Activated CD4-positive, CD25-positive, alpha-beta regulatory T cell treated with anti-CD3 and anti-CD28 coated beads, Interleukin-2, amount 50 U/mL, for 16 hours (primary cell): ENCODE results near the gene OR13D1.
"Not testable (repeated sequence)": the region's sequence is repeated elsewhere in the genome, so short reads cannot be mapped to it uniquely, and the experiment has no call there.

ENCODE experiments used
- DNase-seq: peaks from one replicate; pipeline ENCODE4 v3.0.0-alpha.2; 2020; ENCODE audit warnings: low read depth, low spot score

The OR13D1 gene, protein sequence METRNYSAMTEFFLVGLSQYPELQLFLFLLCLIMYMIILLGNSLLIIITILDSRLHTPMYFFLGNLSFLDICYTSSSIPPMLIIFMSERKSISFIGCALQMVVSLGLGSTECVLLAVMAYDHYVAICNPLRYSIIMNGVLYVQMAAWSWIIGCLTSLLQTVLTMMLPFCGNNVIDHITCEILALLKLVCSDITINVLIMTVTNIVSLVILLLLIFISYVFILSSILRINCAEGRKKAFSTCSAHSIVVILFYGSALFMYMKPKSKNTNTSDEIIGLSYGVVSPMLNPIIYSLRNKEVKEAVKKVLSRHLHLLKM

DNA sequence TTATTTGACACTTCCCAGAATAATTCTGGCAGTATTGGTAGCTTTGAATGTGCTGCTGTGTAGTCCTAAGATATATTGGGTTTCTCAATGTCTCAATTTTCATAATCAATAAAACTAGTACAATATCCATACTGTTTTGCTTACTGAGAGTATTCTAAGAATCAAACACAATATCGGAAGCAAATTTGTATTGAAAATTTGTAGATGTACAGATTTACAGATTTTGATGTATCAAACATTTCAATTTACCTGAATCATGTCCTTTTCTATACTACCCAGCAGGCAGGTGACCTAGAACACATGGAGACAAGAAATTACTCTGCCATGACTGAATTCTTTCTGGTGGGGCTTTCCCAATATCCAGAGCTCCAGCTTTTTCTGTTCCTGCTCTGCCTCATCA, at the start of gene OR13D1:
Gene OR13D1 (plus strand): TSS at position 301 of the 400 bp plus-strand sequence. CDS start 0 bp downstream, at position 301.
- DNase-seq, result no peak

DNA sequence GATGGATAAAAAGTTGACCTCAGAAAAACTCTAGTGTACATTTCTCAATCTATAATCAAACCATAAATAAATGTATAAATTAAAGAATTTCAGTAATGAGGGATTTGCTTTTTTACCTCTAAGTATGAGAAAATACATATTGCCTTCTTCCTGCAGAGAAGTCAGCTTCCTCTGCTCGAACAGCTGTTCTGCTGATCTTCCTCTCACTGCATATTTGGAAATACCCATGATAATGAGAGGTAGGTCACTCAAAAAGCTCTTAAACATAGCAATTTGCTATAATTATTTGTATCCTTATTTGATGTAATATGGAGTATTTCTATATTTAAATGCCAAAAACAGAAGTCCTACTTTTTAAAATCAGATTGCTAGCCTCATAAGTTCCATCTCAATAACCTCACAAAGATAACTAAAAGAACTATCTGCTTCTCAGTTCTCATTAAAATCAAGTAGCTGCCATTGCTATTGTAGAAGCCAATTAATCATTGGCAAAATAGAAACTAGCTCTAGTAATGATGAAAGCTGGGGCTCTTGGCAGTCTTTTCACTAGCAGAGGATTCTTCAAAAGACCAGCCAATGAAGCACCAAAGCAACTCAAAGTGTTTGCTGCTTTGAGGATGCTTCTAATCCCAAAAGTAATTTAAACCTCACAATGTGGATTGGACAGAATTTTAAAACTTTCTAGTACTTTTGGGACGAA, 35.7 kb upstream of the OR13D1 start:
- DNase-seq, result no peak

DNA sequence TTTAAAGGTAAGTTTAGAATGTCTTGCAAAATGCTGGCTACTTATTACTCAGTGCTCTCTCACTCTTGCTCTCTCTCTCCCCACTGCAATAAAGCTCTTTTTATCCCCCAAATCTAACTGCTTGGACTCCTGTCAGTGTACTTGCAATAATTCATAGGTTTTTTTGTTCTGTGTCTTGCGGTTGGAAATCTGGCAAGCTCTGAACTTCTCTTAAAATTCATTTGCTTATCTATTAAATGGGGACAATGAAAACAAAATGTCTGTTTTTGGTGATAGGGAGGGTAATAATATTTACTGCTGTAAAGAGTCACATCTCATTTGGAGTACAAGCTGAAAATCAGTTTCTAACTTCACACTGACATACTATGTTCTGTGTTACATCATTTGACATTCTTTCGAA, 18.7 kb upstream of the OR13D1 start:
- no peak for DNase-seq

DNA sequence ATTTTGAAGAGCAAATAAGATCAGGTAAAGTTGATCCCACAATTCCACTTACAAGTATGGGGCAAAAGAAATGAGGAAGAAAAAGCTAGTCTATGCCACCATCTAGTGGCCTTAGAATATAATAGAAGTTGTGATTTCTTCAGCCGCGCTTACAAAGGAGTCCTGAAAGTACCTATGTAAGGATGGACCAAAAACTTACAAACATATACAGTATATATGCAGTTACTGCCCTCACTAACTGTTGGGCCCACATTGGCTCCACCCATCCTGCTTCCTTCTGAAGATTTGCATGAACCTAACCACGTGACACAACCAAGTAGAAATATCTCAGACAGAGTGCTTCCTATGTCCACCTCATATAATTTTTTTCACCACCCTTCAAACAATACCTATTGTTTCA, 11.7 kb upstream of the OR13D1 start:
- DNase-seq, result no peak

DNA sequence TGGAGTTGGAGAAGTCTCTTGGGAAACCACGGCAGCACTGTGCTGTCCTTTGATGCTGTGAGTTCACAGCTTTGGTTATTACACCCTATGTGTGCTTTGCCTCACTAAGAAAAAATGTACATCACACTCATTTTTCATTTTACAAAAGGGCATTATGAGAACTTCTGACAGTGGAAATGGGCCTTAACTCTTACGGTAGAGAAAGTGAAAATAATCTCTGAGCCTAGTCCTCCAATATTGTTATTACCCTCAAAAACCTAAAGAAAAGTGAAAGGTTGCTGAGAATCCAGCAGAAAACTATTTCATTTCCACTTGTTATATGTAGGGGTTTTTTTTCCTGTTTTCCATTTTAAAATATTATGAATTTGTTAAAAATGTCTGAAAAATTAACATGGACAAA, 8.2 kb upstream of the OR13D1 start:
- no peak for DNase-seq

DNA sequence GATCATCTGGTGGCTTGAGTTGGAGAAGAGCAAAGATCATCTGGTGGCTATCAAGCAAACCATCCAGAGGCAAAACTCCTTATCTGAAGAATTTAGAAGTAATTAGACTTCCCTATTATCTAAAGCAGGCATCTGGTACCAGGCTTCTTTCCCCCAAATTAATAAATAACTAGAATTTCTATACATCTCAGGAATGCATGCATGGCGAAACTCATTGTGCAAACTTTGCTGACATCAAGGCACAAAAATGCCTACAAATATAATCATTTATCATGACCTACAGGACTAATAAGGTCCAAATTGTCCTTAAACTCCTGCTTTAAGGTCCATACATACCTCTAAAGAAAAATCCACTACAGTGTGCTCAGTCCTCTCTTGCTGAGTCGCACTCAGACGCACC, 6.0 kb downstream of the OR13D1 start:
- no peak for DNase-seq

DNA sequence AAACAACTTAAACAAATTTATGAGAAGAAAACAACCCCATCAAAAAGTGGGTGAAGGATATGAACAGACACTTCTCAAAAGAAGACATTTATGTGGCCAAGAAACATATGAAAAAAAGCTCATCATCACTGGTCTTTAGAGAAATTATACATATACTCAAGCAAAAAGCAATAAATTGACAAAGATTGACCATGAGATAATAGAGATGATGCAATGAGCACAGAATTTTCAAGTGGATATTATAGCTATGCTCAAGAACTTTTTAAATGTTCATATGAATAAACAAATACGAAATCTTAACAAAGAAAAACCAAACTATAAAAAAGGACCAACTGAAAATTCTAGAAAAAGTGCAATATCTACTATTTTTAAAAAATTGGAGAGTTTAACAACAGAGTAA, 14.4 kb downstream of the OR13D1 start:
- not testable (repeated sequence) for DNase-seq

DNA sequence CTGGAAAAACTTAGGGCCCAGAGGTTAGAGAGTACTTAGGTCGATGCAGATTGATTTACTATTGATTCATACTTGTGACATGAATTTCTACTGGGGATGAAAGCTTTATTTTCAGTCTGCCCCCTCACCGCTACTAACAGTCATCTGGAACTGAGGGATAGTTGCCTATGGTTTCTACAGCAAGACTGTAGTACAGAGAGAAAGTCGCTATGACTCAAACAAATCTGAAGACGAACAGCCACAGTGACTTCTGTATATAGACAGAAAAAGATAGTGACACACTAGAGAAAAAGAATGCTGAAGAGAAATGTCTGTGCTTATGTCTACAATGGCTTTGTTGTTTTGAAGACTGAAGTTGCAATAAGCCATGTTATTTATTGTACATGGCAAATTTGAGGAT, 17.3 kb downstream of the OR13D1 start:
- DNase-seq, result no peak

DNA sequence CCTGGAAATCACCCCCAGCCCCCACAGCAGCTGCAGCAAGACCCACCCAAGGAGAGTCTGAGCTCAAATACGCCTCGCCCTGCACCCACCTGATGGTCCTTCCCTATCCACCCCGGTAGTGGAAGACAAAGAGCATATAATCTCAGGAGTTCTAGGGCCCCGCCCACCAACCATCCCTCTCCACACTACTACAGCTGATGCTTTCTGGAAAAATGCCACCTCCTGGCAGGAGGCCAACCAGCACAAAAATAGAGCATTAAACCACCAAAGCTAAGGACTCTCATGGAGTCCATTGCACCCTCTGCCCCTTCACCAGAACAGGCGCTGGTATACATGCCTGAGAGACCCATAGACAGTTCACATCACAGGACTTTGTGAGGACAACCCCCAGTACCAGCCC, 30.7 kb downstream of the OR13D1 start:
- no peak for DNase-seq

DNA sequence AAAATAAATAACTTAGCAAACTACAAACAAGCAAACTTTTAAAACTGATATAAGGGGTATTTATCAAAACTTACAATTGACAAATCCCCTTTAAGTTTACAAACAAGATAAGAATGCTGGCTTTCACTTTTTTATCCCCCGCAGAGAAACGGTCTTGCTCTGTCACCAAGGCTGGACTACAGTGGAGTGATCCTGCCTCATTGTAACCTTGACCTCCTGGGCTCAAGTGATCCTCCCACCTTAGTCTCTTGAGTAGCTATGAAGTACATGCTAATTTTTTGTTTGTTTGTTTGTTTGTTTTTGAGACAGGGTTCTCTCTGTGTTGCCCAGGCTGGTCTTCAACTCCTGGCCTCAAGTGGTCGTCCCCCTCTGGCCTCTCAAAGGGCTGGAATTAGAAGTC, 44.1 kb downstream of the OR13D1 start:
- DNase-seq, result no peak

DNA sequence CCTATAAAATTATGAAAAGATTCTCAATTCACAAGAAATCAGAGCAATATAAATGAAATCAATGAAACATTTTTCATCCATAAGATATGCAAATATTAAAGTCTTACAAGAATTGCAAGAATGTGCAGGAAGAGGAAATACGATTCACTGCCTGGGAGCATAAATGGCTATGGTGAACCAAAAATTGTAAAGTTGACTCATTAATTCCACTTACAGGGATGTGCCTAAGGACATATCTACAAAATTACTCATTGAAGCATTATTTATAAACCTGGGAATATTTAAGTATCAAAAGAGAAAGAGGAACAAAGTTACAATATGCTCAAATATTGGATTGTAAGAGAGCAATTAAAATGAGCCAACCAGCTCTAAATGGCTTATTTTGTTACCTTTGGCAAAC, 46.3 kb downstream of the OR13D1 start:
- DNase-seq, result no peak

DNA sequence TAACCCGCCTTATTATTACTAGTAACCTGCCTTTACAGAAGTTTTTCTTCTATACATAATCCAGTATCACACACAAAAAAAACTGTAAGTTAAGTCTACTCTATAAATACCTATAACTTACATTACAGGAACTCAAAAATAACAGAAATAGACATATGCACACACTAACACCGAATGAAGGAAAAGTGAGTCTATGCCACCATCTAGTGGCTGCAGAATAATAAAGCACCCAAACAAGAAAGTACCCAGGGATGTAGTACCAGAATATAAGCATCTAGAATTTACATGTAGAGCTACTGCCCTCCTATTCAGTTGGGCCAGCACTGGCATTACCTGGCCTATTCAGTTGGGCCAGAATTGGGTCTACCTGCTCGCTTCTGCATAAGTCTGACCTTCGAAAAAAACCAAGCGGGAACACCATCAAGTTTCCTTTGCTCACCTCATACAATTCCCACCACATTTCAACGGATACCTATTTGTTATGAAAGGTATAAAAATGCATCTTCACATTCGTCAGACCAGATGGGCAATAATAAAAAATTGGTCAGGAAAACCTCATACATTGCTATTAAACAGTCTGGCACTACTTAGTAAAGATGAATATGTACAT, 49.2 kb downstream of the OR13D1 start:
- no peak for DNase-seq
